K562 treated with DMSO at 1 percent for 48 hours (cell line): ENCODE measurements around the gene BAG3. TPM values are rescaled to one million over a fixed set of nuclear protein-coding genes. Genes with fewer than 3 reads are reported as not detected.

Experiments used
- total RNA-seq: library from RNA; unstranded; fragments of 300-600 nt; gene quantifications from 2 replicates; pipeline ENCODE4 v1.2.3, GENCODE V29; 2022; ENCODE audit warnings: low replicate concordance; ENCODE audit errors: extremely low read depth

BAG3 gene
- not detected in 2 replicates for total RNA-seq

DNA sequence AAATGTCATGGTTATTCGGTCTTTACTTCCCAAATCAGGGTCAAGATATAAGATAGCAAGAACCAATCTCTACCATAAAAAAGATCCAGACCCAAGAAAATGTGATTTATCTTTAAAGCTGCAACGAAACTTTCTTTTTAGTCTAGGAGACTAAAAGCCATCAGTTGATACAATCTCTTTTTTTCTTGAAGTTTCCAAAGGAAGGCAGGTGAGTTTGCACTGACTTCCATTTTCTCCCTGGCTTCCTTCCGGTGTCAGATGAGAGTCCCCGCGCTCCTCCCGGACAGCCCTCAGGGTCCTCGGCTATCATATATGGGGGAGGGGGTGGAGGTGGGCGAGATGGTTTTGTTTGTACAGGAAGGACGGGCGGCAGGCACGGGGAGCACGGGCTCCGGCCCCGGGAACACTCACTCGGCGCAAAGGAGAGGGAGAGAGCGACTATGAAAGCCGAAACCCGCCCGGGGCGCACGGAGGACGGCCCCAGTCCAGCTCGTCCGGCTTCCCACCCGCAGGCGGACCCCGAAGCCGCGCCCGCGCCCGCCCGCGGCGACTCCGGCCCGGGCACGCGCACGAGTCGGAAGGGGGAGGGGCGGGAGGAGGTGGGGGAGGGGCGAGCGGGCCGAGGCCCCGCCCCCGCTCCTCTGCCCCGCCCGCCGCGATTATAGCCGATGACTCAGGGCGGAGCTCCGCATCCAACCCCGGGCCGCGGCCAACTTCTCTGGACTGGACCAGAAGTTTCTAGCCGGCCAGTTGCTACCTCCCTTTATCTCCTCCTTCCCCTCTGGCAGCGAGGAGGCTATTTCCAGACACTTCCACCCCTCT is at the start of gene BAG3:
Gene BAG3, plus strand, starts transcription at position 689 of the 822 bp plus-strand sequence. CDS start 296 bp downstream, outside the sequence.

DNA sequence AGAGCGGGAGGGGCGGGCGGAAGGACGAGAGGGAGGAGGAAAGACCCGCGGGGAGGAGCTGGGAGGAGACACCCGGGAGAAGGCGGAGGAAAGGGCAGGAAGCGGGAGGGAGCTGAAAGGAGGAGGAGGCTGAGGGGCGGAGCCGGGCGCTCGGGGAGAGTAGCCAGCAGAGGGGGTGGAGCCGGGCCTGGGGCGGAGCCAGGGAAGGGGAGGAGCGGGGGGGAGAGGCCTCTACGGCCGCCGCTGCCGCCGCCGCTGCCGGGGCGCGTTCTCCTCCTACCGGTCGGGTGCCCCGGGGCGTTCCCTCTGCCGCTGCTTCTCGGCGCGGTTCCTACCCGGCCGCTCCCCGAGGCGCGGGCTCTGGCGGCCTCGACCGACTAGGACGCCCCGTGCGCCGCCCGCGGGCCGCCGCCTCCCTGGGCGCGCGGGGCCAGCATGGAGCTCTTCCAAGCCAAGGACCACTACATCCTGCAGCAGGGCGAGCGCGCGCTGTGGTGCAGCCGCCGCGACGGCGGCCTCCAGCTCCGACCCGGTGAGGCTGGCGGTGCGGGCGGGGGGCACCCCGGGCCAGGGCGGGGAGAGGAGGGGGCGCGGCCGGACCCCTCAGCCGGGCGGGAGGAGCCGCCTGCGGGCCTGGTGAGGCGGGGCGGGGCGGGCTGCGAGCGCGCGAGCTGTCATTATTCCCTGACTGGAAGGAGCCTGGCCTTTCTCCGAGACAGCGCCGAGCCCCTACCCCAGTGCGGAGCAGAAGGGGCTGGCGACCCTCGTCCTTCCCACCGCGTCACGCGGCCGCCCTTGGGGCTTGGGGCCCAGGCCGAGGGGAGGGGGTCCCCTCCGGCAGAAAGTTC is 74.9 kb downstream of the BAG3 start, which contains the start of gene INPP5F:
Gene INPP5F, plus strand, starts transcription at position 223 of the 848 bp plus-strand sequence. Its CDS starts 213 bp downstream, at position 436.

Other genes starting within 250 kb of the BAG3 start
- gene RGS10, start 108.7 kb upstream of the BAG3 start, total RNA-seq, result not detected in 2 replicates
- not detected in 2 replicates for gene TIAL1, start 54.4 kb upstream of the BAG3 start, total RNA-seq
- gene INPP5F, start 74.7 kb downstream of the BAG3 start, total RNA-seq, result not detected in 2 replicates
- gene MCMBP, start 221.5 kb downstream of the BAG3 start, total RNA-seq, result not detected in 2 replicates
- gene SEC23IP, start 241.3 kb downstream of the BAG3 start, total RNA-seq, result not detected in 2 replicates